Trophoblast cell (in vitro differentiated cells and primary cell): ENCODE results near the gene LHPP.

Source experiments
- DNase-seq, 2 donors: peaks; one replicate each; pipeline ENCODE4 v3.0.0-alpha.2; 2016
- H2AFZ ChIP-seq: 2 replicates; pipeline ENCODE4 v1.6.1; 2013; ENCODE audit warnings: low read length, moderate library complexity, mild to moderate bottlenecking; ENCODE audit not compliant: insufficient read depth, poor library complexity
- H2AK5ac ChIP-seq: 2 replicates; pipeline ENCODE4 v1.6.1; 2013; ENCODE audit warnings: mild to moderate bottlenecking, low read length
- H2BK120ac ChIP-seq: 2 replicates; pipeline ENCODE4 v1.6.1; 2013; ENCODE audit warnings: low read length, mild to moderate bottlenecking, moderate library complexity; ENCODE audit not compliant: insufficient read depth, poor library complexity
- H2BK12ac ChIP-seq: 2 replicates; pipeline ENCODE4 v1.6.1; 2013; ENCODE audit warnings: mild to moderate bottlenecking, low read length, moderate library complexity
- H2BK5ac ChIP-seq: 2 replicates; pipeline ENCODE4 v1.6.1; 2013; ENCODE audit warnings: low read length, low read depth, moderate library complexity, mild to moderate bottlenecking; ENCODE audit not compliant: poor library complexity
- H3K14ac ChIP-seq: 2 replicates; pipeline ENCODE4 v1.6.1; 2013; ENCODE audit warnings: mild to moderate bottlenecking, low read length
- H3K18ac ChIP-seq: 2 replicates; pipeline ENCODE4 v1.6.1; 2013; ENCODE audit warnings: mild to moderate bottlenecking, low read length
- H3K23ac ChIP-seq: 2 replicates; pipeline ENCODE4 v1.6.1; 2013; ENCODE audit warnings: low read length
- H3K27ac ChIP-seq: 2 replicates; pipeline ENCODE4 v1.5.1; 2013; ENCODE audit warnings: low read depth, mild to moderate bottlenecking, inconsistent platforms, low read length, moderate library complexity
- H3K27me3 ChIP-seq: 2 replicates; pipeline ENCODE4 v1.6.1; 2013; ENCODE audit warnings: inconsistent platforms, mild to moderate bottlenecking, low read length, moderate library complexity; ENCODE audit not compliant: insufficient read depth
- H3K36me3 ChIP-seq, 2 experiments: 1 replicate in 1 of 2; 2 replicates in 1 of 2; pipeline ENCODE4 v1.6.1; 2013; ENCODE audit warnings: low read length in 2 of 2, mild to moderate bottlenecking in 2 of 2, moderate library complexity in 1 of 2; ENCODE audit not compliant: insufficient read depth in 2 of 2, control insufficient read depth in 1 of 2
- H3K4ac ChIP-seq: 2 replicates; pipeline ENCODE4 v1.6.1; 2013; ENCODE audit warnings: low read depth, mild to moderate bottlenecking, low read length, moderate library complexity
- H3K4me1 ChIP-seq, 2 experiments: 1 replicate in 1 of 2; 2 replicates in 1 of 2; pipeline ENCODE4 v1.6.1; 2013; ENCODE audit warnings: low read length in 2 of 2, mild to moderate bottlenecking in 2 of 2, moderate library complexity in 1 of 2; ENCODE audit not compliant: insufficient read depth in 2 of 2, control insufficient read depth in 1 of 2
- H3K4me2 ChIP-seq: 2 replicates; pipeline ENCODE4 v1.6.1; 2013; ENCODE audit warnings: inconsistent platforms, mild to moderate bottlenecking, low read length, moderate library complexity
- H3K4me3 ChIP-seq: 2 replicates; pipeline ENCODE4 v1.5.1; 2013; ENCODE audit warnings: mild to moderate bottlenecking, low read depth, low read length, inconsistent platforms
- H3K79me1 ChIP-seq: one replicate; pipeline ENCODE4 v1.6.1; 2013; ENCODE audit warnings: low read length
- H3K79me2 ChIP-seq: 2 replicates; pipeline ENCODE4 v1.6.1; 2013; ENCODE audit warnings: low read length, mild to moderate bottlenecking; ENCODE audit not compliant: control insufficient read depth, insufficient read depth, poor library complexity
- H3K9ac ChIP-seq: 2 replicates; pipeline ENCODE4 v1.6.1; 2013; ENCODE audit warnings: mild to moderate bottlenecking, low read length
- H3K9me3 ChIP-seq: 2 replicates; pipeline ENCODE4 v1.6.1; 2013; ENCODE audit warnings: low read depth, mild to moderate bottlenecking, control low read depth, inconsistent platforms, low read length; ENCODE audit not compliant: insufficient read depth
- H4K12ac ChIP-seq: 2 replicates; pipeline ENCODE4 v1.6.1; 2013; ENCODE audit warnings: low read depth, mild to moderate bottlenecking, low read length, moderate library complexity
- H4K8ac ChIP-seq: 2 replicates; pipeline ENCODE4 v1.6.1; 2013; ENCODE audit warnings: low read depth, mild to moderate bottlenecking, low read length, moderate library complexity
- H4K91ac ChIP-seq: one replicate; pipeline ENCODE4 v1.6.1; 2013; ENCODE audit warnings: low read depth, mild to moderate bottlenecking, low read length, moderate library complexity
- WGBS: extraction: QIAGEN DNeasy Blood & Tissue Kit; methylation state at CpG from one replicate; pipeline ENCODE4 v1.1.7; 2013; ENCODE audit warnings: missing lambda C conversion rate; ENCODE audit not compliant: insufficient read length, insufficient coverage; ENCODE audit errors: extremely low coverage; 5-methylcytosine and 5-hydroxymethylcytosine counted together

LHPP gene

DNA sequence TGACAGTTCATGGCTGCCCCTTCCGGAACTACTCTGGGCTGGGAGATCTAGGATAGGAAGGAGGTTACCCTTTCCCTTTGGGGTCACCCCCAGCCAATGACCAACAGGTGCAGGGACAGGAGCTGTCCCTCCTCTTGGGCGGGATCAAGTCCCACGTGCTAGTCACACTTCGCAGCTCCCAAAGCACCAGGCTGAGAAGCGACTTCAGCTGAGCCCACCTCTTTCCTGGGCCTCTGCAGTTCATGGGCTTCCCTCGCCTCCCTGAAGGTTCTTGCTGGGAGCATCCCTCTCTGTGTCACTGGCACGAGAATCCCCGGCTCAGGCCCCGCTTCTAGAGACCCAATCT lies 167.0 kb downstream of the LHPP start:
- Histone ChIP-seq H2BK5ac (no peak overlapping the region), H2BK12ac (no peak overlapping the region), H3K9ac (no peak overlapping the region), H2BK120ac (no peak overlapping the region), H3K9me3 (peaks cover 4% of the 10 kb centered on the region), H3K27ac (no peak overlapping the region), H2AFZ (no peak overlapping the region), H2AK5ac (no peak overlapping the region), H3K14ac (no peak overlapping the region), H3K23ac (no peak overlapping the region), H3K4me3 (no peak overlapping the region), H3K4me2 (no peak overlapping the region), H3K4ac (no peak overlapping the region), H4K91ac (no peak overlapping the region), H3K36me3 (no peaks in the 10 kb centered on the region), H3K27me3 (no peaks in the 10 kb centered on the region), H3K79me1 (no peaks in the 10 kb centered on the region), H3K79me2 (no peaks in the 10 kb centered on the region), H4K8ac (no peak overlapping the region), H4K12ac (no peak overlapping the region), H3K18ac (no peak overlapping the region), H3K4me1 (peaks cover 4 to 11% of the 10 kb centered on the region in 2 experiments)
- WGBS, result no CpG with 5 or more reads among the region's 9 CpGs
- DNase-seq, result no peak

DNA sequence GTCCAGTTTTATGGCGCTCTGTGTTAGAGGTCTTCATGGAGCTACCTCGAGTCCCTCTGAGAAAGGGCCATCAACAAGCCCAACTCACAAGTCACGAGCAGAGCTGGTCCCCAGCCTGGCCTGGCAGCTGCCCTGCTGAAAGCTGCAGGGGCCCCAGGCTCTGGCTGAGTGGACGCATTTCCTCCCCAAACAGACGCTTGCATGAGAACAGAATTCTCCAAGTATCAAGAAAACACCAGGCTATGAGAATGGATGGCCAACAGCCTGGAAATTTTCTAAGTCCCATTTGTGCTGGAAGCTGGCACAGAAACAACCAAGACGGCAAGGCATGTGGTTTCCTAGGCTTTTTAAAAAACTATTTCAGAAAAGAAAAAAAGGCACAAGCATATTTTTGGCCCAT lies 167.8 kb downstream of the LHPP start:
- Histone ChIP-seq H3K23ac (no peak overlapping the region), H2BK12ac (no peak overlapping the region), H3K4me1 (peaks cover 4 to 11% of the 10 kb centered on the region in 2 experiments)

GRCh38 chr10:124629842-124630241 lies 168.2 kb downstream of the LHPP start:
- H3K79me2 ChIP-seq, result no peaks in the 10 kb centered on the region
- H3K4me1 ChIP-seq, result peaks cover 4 to 9% of the 10 kb centered on the region in 2 experiments
- H4K12ac ChIP-seq, result no peak overlapping the region
- no peak overlapping the region for H3K9ac ChIP-seq
- no peak overlapping the region for H3K4ac ChIP-seq
- H3K27ac ChIP-seq, result no peak overlapping the region
- H2AK5ac ChIP-seq, result no peak overlapping the region
- no peak overlapping the region for H2AFZ ChIP-seq
- no peaks in the 10 kb centered on the region for H3K27me3 ChIP-seq
- H4K91ac ChIP-seq, result no peak overlapping the region
- H3K4me2 ChIP-seq, result no peak overlapping the region
- no CpG with 5 or more reads among the region's 6 CpGs for WGBS
- no peak overlapping the region for H2BK120ac ChIP-seq
- no peak overlapping the region for H3K23ac ChIP-seq
- H3K14ac ChIP-seq, result no peak overlapping the region
- no peak overlapping the region for H2BK5ac ChIP-seq
- H4K8ac ChIP-seq, result no peak overlapping the region
- no peak overlapping the region for H3K18ac ChIP-seq
- DNase-seq, result no peak
- no peak overlapping the region for H3K4me3 ChIP-seq
- H3K36me3 ChIP-seq, result no peaks in the 10 kb centered on the region
- H2BK12ac ChIP-seq, result no peak overlapping the region
- peaks cover 4% of the 10 kb centered on the region for H3K9me3 ChIP-seq
- no peaks in the 10 kb centered on the region for H3K79me1 ChIP-seq

More for the DNA sequence above, 167.8 kb downstream of the LHPP start:
- Histone ChIP-seq H4K8ac (no peak overlapping the region), H3K9ac (no peak overlapping the region), H4K12ac (no peak overlapping the region), H2AK5ac (no peak overlapping the region), H2BK5ac (no peak overlapping the region), H3K4me3 (no peak overlapping the region), H2BK120ac (no peak overlapping the region), H2AFZ (no peak overlapping the region), H3K18ac (no peak overlapping the region), H3K9me3 (peaks cover 4% of the 10 kb centered on the region), H3K79me2 (no peaks in the 10 kb centered on the region), H3K4me2 (no peak overlapping the region), H3K36me3 (no peaks in the 10 kb centered on the region), H4K91ac (no peak overlapping the region), H3K4ac (no peak overlapping the region), H3K14ac (no peak overlapping the region), H3K79me1 (no peaks in the 10 kb centered on the region), H3K27ac (no peak overlapping the region), H3K27me3 (no peaks in the 10 kb centered on the region)
- no peak for DNase-seq
- no CpG with 5 or more reads among the region's 6 CpGs for WGBS

DNA sequence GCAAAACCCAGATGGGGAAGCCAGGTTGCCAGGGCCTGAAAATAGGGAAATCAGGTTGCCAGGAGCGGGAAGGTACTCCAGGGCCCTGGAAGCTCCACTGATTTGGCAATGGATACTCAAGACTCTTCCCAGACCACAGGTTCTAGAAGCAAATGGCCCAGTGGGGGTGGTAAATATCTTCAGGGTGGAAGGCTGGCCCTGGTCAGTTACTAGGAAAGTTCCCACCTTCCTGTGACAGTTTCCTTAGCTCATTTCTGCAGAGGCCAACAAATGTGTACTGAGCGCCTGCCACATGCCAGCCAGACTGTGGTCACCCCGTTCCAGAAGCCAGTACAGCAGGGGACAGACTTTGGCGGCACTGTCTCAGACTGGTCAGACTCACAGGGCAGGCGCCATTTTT lies 168.9 kb downstream of the LHPP start:
- H2AFZ ChIP-seq, result no peak overlapping the region
- no CpG with 5 or more reads among the region's 5 CpGs for WGBS
- no peak overlapping the region for H3K18ac ChIP-seq
- DNase-seq, result no peak
- H3K4me2 ChIP-seq, result no peak overlapping the region
- no peak overlapping the region for H2BK120ac ChIP-seq
- no peaks in the 10 kb centered on the region for H3K79me2 ChIP-seq
- H4K8ac ChIP-seq, result no peak overlapping the region
- no peak overlapping the region for H3K27ac ChIP-seq
- H3K23ac ChIP-seq, result no peak overlapping the region
- no peak overlapping the region for H4K12ac ChIP-seq
- H3K9ac ChIP-seq, result no peak overlapping the region
- H2BK5ac ChIP-seq, result no peak overlapping the region
- H3K4ac ChIP-seq, result no peak overlapping the region
- H3K4me3 ChIP-seq, result no peak overlapping the region
- no peak overlapping the region for H2AK5ac ChIP-seq
- H3K79me1 ChIP-seq, result no peaks in the 10 kb centered on the region
- no peak overlapping the region for H4K91ac ChIP-seq
- no peaks in the 10 kb centered on the region for H3K36me3 ChIP-seq
- no peak overlapping the region for H3K14ac ChIP-seq
- no peak overlapping the region for H2BK12ac ChIP-seq
- H3K4me1 ChIP-seq, result peaks cover 4 to 9% of the 10 kb centered on the region in 2 experiments
- H3K27me3 ChIP-seq, result no peaks in the 10 kb centered on the region
- peaks cover 7% of the 10 kb centered on the region for H3K9me3 ChIP-seq
